SK-MEL-5 (cell line): ENCODE measurements around the gene RBM47. TPM values are rescaled to one million over a fixed set of nuclear protein-coding genes. Genes with fewer than 3 reads are reported as not detected.
"Not testable (repeated sequence)": the region's sequence is repeated elsewhere in the genome, so short reads cannot be mapped to it uniquely, and the experiment has no call there.

Source experiments
- DNase-seq: peaks from one replicate; pipeline ENCODE4 v3.0.0-alpha.2; 2016; ENCODE audit warnings: low read depth, low spot score
- in situ Hi-C: cut with HindIII; loops from 2 replicates; pipeline ENCODE4 v1.10.0; 2016; ENCODE audit warnings: low sequenced_read_pairs, high pct_unique_total_duplicates, low pct_unique_long_range_greater_than_20kb
- small RNA-seq, 2 experiments: library from RNA; depleted of rRNA; stranded (forward); fragments of <200 nt; gene quantifications; one replicate each; pipeline ENCODE3, GENCODE V24; 2014
- total RNA-seq: library from RNA; depleted of rRNA; stranded (reverse); fragments of >200 nt; shearing (Covaris generic); gene quantifications from 2 replicates; pipeline ENCODE4 v1.2.3, GENCODE V29; 2014; rRNA removed

The RBM47 gene
- total RNA-seq, 1 experiment from 2014 or later, result 7.2 TPM

GRCh38 chr4:40395908-40396793 lies 233.5 kb downstream of the RBM47 start:
- in situ Hi-C loops, result no loop called here
- DNase-seq, result peak; percentile 72

- DNase-seq, result no peak
- in situ Hi-C loops, result no loop called here
Measured at GRCh38 chr4:40395166-40395900, 234.3 kb downstream of the RBM47 start.

GRCh38 chr4:40394236-40394635 lies 235.4 kb downstream of the RBM47 start:
- in situ Hi-C loops, result no loop called here

DNA sequence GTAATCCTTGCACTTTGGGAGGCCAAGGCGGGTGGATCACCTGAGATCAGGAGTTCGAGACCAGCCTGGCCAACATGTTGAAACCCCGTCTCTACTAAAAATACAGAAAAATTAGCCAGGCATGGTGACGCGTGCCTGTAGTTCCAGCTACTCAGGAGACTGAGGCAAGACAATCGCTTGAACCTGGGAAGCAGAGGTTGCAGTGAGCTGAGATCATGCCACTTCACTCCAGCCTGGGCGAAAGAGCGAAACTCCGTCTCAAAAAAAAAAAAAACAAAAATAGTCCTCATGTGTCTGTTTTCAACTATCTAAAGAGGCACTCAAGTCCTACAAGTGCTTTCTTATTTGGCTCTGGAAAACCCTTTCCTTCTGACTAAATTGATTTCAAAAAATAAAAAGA lies 237.4 kb downstream of the RBM47 start:
- DNase-seq, in situ Hi-C loops: not testable (repeated sequence)

More at GRCh38 chr4:40394236-40394635, 235.4 kb downstream of the RBM47 start:
- DNase-seq, result no peak

DNA sequence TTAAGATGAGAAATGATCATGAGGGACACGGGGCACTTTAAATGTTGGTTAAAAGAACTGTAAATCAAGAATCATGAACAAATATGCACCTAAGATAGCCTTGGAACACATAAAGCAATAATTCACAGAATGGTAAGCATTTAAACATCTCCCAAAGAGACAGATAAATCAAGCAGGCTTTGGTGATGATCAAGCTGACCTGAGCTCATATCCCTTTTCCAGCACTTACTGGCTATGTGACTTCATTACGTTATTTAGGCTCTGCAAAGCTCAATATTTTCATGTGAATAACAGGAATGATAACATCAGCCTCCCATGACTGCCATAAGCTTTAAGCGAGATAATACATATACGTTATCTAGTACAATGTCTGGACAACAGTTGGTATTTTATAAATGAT lies 239.7 kb downstream of the RBM47 start:
- DNase-seq, result no peak
- in situ Hi-C loops, result no loop called here

DNA sequence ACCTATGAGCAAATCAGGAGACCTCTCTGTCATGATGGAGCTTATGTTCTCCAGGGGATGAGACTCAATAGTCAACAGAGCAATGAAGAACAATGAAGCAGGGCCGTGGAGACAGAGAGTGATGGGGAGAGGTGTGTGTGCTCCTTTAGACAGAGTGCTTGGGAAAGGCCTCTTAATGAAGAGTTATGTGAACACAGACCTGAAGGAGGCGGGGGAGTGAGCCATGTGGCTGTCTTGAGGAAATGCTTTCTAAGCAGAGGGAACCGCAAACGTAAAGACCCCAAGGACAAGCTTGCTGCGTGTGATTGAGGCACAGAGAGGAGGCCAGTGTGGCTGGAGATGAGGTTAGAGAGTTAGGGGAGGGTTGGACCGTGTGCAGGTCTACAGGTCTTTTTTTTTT lies 241.4 kb downstream of the RBM47 start:
- in situ Hi-C loops, result no loop called here
- DNase-seq, result no peak

- DNase-seq, result no peak
- in situ Hi-C loops, result no loop called here
Measured at GRCh38 chr4:40380647-40381046, 249.0 kb downstream of the RBM47 start.

DNA sequence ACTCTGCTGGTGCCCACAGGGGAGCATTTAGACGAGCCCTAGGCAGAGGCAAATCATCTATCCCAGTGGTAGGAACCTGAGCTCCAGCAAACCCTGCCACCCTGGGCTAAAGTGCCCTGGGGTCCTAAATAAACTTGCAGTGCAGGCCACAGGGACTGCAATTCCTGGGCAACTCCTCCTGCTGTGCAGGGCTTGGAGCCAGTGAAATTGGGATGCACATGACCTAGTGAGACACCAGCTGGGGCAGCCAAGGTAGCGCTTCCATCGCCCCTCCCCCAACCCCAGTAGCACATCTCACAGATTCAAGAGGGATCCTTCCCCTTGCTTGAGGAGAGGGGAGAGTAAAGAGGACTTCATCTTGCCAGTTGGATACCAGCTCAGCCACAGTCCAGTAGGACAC lies 250.4 kb downstream of the RBM47 start:
- in situ Hi-C loops, result no loop called here
- DNase-seq, result no peak

DNA sequence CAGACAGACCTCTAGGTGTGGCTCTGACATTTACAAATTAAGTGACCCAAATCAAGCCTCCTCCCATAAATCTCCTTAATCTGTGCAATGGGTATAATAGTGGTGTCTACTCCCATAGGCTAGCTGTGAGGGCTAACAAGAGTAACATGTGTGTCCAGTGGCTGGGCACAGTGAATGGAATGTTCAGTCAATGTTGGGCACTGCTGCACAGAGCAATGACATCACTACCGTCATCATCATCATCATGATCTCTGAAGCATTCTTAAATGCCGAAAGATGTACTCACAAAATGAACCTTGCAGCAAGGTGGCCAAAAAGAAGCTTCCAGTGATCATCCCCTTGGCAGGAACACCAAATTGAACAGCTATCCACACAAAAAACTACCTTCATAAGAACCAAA lies 251.0 kb downstream of the RBM47 start:
- no peak for DNase-seq
- in situ Hi-C loops, result no loop called here

GRCh38 chr4:40377512-40378365 lies 251.9 kb downstream of the RBM47 start:
- no peak for DNase-seq
- in situ Hi-C loops, result no loop called here

GRCh38 chr4:40375620-40376019 lies 254.0 kb downstream of the RBM47 start:
- in situ Hi-C loops, result no loop called here
- no peak for DNase-seq

DNA sequence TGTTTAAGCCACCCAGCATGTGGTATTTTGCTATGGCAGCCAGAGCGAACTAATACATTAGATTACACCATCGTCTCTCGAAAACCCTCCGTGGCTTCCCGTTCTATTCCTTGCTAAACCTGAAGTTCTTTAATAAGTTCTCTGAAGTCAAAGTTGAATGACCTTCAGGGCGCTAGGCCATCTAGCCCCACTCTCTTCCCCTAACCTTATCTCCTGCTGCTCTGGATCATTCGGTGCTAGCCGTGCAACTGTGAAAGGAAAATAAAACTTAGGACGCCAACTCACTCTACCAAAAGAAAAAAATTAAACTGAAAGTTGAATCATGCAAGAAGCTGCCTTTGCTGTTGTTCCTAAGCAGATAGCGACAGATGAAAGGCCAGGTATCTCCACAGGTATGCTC lies 254.6 kb downstream of the RBM47 start:
- DNase-seq, result no peak
- in situ Hi-C loops, result no loop called here

GRCh38 chr4:40373636-40374035 lies 256.0 kb downstream of the RBM47 start:
- in situ Hi-C loops, result no loop called here
- no peak for DNase-seq

Small RNA genes lying within 50 kb of the gene (small RNA-seq; reads per million reads assigned to genes)
- gene AC098869.1 (0 reads per million in 2 experiments), gene MIR4802 (0 reads per million in 2 experiments), gene RNU7-74P (0 reads per million in 2 experiments)

Other genes with a start within 250 kb of the RBM47 start
- gene NSUN7, start 120.1 kb upstream of the RBM47 start, total RNA-seq, result not detected in 2 replicates